Neural progenitor cell (in vitro differentiated cells): Measurements from ENCODE around the gene RBFA. TPM values are rescaled to one million over a fixed set of nuclear protein-coding genes. Genes with fewer than 3 reads are reported as not detected.

Experiments used
- DNase-seq: peaks from one replicate; pipeline ENCODE4 v3.0.0-alpha.2; 2016; ENCODE audit warnings: low spot score
- H2AFZ ChIP-seq: fragments of 200-600 bp; sonication (generic); replicated peaks from 2 replicates; pipeline ENCODE4 v1.6.1; 2016; ENCODE audit warnings: antibody characterized with exemption
- H3F3A ChIP-seq: fragments of 200-600 bp; sonication (generic); 2 replicates; pipeline ENCODE4 v1.6.1; 2016; ENCODE audit warnings: antibody characterized with exemption, low read depth
- H3K27ac ChIP-seq: fragments of 200-600 bp; sonication (generic); 2 replicates; pipeline ENCODE4 v1.5.1; 2016; ENCODE audit warnings: mild to moderate bottlenecking
- H3K27me3 ChIP-seq: fragments of 200-600 bp; sonication (generic); 2 replicates; pipeline ENCODE4 v1.6.1; 2016; ENCODE audit warnings: mild to moderate bottlenecking, moderate library complexity
- H3K36me3 ChIP-seq: fragments of 200-600 bp; sonication (generic); 2 replicates; pipeline ENCODE4 v1.5.1; 2016
- H3K4me1 ChIP-seq: fragments of 200-600 bp; sonication (generic); 2 replicates; pipeline ENCODE4 v1.6.1; 2016; ENCODE audit warnings: mixed run types
- H3K4me2 ChIP-seq: fragments of 200-600 bp; sonication (generic); 2 replicates; pipeline ENCODE4 v1.6.1; 2016
- H3K4me3 ChIP-seq: fragments of 200-600 bp; sonication (generic); 2 replicates; pipeline ENCODE4 v1.5.1; 2016
- H3K79me2 ChIP-seq: fragments of 200-600 bp; sonication (generic); 2 replicates; pipeline ENCODE4 v1.6.1; 2016; ENCODE audit warnings: low read depth
- H3K9ac ChIP-seq: fragments of 200-600 bp; sonication (generic); 2 replicates; pipeline ENCODE4 v1.6.1; 2016
- H3K9me3 ChIP-seq: fragments of 200-600 bp; sonication (generic); 2 replicates; pipeline ENCODE4 v1.5.1; 2016; ENCODE audit warnings: low read depth
- H4K20me1 ChIP-seq: fragments of 200-600 bp; sonication (generic); 2 replicates; pipeline ENCODE4 v1.6.1; 2016; ENCODE audit warnings: low read depth
- H3K27ac Mint-ChIP-seq: 3 replicates; pipeline ENCODE4 v1.8.0; 2021; ENCODE audit warnings: mixed read lengths
- H3K27me3 Mint-ChIP-seq: 2 replicates; pipeline ENCODE4 v1.8.0; 2022; ENCODE audit warnings: low read depth, mild to moderate bottlenecking, inconsistent platforms, moderate library complexity, mixed read lengths; ENCODE audit not compliant: insufficient read depth
- H3K36me3 Mint-ChIP-seq: 3 replicates; pipeline ENCODE4 v1.8.0; 2021; ENCODE audit warnings: mixed read lengths
- H3K4me1 Mint-ChIP-seq: 3 replicates; pipeline ENCODE4 v1.8.0; 2021; ENCODE audit warnings: mixed read lengths
- H3K4me3 Mint-ChIP-seq: 3 replicates; pipeline ENCODE4 v1.8.0; 2021; ENCODE audit warnings: mild to moderate bottlenecking, moderate library complexity, mixed read lengths
- H3K9me3 Mint-ChIP-seq: 3 replicates; pipeline ENCODE4 v1.8.0; 2020; ENCODE audit warnings: mixed read lengths
- CTCF ChIP-seq: fragments of 200-600 bp; sonication (generic); IDR thresholded peaks from 2 replicates; pipeline ENCODE4 v1.5.1; 2017; ENCODE audit warnings: antibody characterized with exemption, mild to moderate bottlenecking
- EZH2 ChIP-seq: fragments of 200-600 bp; sonication (generic); IDR thresholded peaks from 2 replicates; pipeline ENCODE4 v1.6.1; 2017; ENCODE audit warnings: antibody characterized with exemption, mild to moderate bottlenecking, moderate library complexity
- EZH2phosphoT487 ChIP-seq: fragments of 200-600 bp; sonication (generic); IDR thresholded peaks from 2 replicates; pipeline ENCODE4 v1.6.1; 2017; ENCODE audit warnings: antibody characterized with exemption
- total RNA-seq: library from RNA; depleted of rRNA; stranded (reverse); fragments of >200 nt; gene quantifications from 2 replicates; pipeline ENCODE4 v1.2.3, GENCODE V29; 2015; ENCODE audit warnings: low replicate concordance

RBFA gene
- total RNA-seq, 1 donor from 2014 or later = 22.9 TPM

GRCh38 chr18:80050797-80051196, 16.6 kb downstream of the RBFA start:
- TF ChIP-seq EZH2 (no peak), EZH2phosphoT487 (no peak), CTCF (no peak)
- no peaks in the 10 kb centered on the region for H3F3A ChIP-seq
- H3K9ac ChIP-seq = no peak overlapping the region
- H3K9me3 ChIP-seq = peaks cover 29% of the 10 kb centered on the region
- H3K27me3 ChIP-seq = no peaks in the 10 kb centered on the region
- Mint-ChIP-seq H3K36me3 (peaks cover 40% of the 10 kb centered on the region), H3K4me3 (no peak overlapping the region), H3K9me3 (peaks cover 43% of the 10 kb centered on the region), H3K27ac (no peak overlapping the region), H3K4me1 (no peaks in the 10 kb centered on the region), H3K27me3 (peaks cover 6% of the 10 kb centered on the region)
- no peaks in the 10 kb centered on the region for H3K79me2 ChIP-seq
- H4K20me1 ChIP-seq = no peaks in the 10 kb centered on the region
- peaks cover 16% of the 10 kb centered on the region for H3K36me3 ChIP-seq
- H3K27ac ChIP-seq = no peak overlapping the region
- H3K4me2 ChIP-seq = no peak overlapping the region
- H3K4me1 ChIP-seq = no peaks in the 10 kb centered on the region
- no peak overlapping the region for H2AFZ ChIP-seq
- H3K4me3 ChIP-seq = no peak overlapping the region
- no peak for DNase-seq

GRCh38 chr18:80056095-80056494, 21.9 kb downstream of the RBFA start:
- Mint-ChIP-seq H3K27ac (no peak overlapping the region), H3K4me1 (no peaks in the 10 kb centered on the region), H3K9me3 (peaks cover 77% of the 10 kb centered on the region), H3K36me3 (peaks cover 25% of the 10 kb centered on the region), H3K4me3 (no peak overlapping the region), H3K27me3 (peaks cover 7% of the 10 kb centered on the region)
- no peaks in the 10 kb centered on the region for H3K36me3 ChIP-seq
- DNase-seq = no peak
- no peaks in the 10 kb centered on the region for H4K20me1 ChIP-seq
- H3K4me2 ChIP-seq = no peak overlapping the region
- H3K4me3 ChIP-seq = no peak overlapping the region
- H3K9ac ChIP-seq = no peak overlapping the region
- H2AFZ ChIP-seq = no peak overlapping the region
- H3K27ac ChIP-seq = no peak overlapping the region
- no peaks in the 10 kb centered on the region for H3F3A ChIP-seq
- H3K9me3 ChIP-seq = peaks cover 47% of the 10 kb centered on the region
- H3K4me1 ChIP-seq = no peaks in the 10 kb centered on the region
- no peaks in the 10 kb centered on the region for H3K79me2 ChIP-seq
- TF ChIP-seq EZH2phosphoT487 = no peak
- no peak for TF ChIP-seq EZH2
- TF ChIP-seq CTCF = no peak
- H3K27me3 ChIP-seq = no peaks in the 10 kb centered on the region

GRCh38 chr18:80059945-80060344, 25.7 kb downstream of the RBFA start:
- H3K4me3 Mint-ChIP-seq = no peak overlapping the region
- H3K4me1 Mint-ChIP-seq = no peaks in the 10 kb centered on the region
- no peaks in the 10 kb centered on the region for H3K4me1 ChIP-seq
- no peaks in the 10 kb centered on the region for H3K27me3 ChIP-seq
- H3K9me3 Mint-ChIP-seq = peaks cover 65% of the 10 kb centered on the region
- no peak overlapping the region for H3K4me2 ChIP-seq
- peaks cover 7% of the 10 kb centered on the region for H3K36me3 ChIP-seq
- H3F3A ChIP-seq = no peaks in the 10 kb centered on the region
- no peak for DNase-seq
- H3K79me2 ChIP-seq = no peaks in the 10 kb centered on the region
- H3K9ac ChIP-seq = no peak overlapping the region
- no peak overlapping the region for H3K27ac Mint-ChIP-seq
- peaks cover 10% of the 10 kb centered on the region for H3K36me3 Mint-ChIP-seq
- TF ChIP-seq CTCF = no peak
- no peak for TF ChIP-seq EZH2
- no peak for TF ChIP-seq EZH2phosphoT487
- H4K20me1 ChIP-seq = no peaks in the 10 kb centered on the region
- peaks cover 2% of the 10 kb centered on the region for H3K27me3 Mint-ChIP-seq
- no peak overlapping the region for H3K4me3 ChIP-seq
- H3K27ac ChIP-seq = no peak overlapping the region
- H2AFZ ChIP-seq = no peak overlapping the region
- H3K9me3 ChIP-seq = peaks cover 29% of the 10 kb centered on the region
